ENCODE measurements around the gene ILRUN.
A peak's percentile ranks its signal among the peaks of the same experiment; 100 is the strongest.
"Not testable (repeated sequence)": the region's sequence is repeated elsewhere in the genome, so short reads cannot be mapped to it uniquely, and the experiment has no call there.

Gene ILRUN

DNA sequence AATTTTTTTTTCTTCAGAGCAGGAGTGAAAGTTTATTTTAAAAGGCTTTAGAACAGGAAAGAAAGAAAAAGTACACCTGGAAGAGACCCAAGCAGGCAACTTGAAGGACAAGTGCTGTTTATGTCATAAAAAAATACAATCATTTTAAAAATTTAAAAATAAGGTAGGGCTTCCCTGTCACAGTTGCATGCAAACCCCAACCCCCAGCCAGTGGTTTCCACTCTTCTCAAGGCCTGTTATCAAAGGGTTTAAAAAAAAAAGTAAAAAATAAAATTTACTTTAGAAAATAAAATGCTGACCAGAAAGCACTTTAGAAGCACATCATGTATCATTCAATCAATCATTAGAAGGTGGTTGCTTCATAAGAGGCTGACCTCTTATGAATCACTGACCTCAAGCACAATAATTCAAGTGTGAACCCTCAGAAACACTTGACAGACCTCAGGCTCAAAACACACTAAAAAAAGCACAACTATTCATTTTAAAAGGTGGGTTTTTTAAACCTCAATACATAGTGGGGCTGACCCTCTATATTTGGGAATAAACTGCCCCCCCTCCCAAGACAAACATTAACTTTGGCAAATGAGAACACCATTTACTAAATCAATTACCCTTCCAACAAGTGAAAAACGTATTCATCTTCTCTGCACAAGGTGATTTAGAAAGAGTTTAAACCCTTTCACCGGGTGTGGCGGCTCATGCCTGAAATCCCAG, 15.6 kb downstream of the ILRUN start:
- no peak overlapping the region; the same call in 1 of the 2 replicates for H3K4me3 ChIP-seq (ENCODE audit: low read length)
- no peak for TF ChIP-seq ZNF274 (IDR thresholded peaks at IDR 0.05; ENCODE audit: low read depth, low read length)

DNA sequence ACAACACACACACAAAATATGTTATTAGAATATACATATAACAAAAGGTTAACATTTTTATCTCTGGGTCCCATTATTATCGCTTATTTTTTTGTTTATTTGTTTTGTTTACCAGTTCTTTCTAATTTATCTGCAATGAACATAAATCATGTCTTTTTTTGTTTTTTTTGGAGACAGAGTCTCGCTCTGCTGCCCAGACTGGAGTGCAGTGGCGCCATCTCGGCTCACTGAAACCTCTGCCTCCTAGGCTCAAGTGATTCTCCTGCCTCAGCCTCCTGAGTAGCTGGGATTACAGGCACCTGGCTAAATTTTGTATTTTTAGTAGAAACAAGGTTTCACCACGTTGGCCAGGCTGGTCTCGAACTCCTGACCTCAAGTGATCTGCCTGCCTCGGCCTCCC, 16.3 kb downstream of the ILRUN start:
- H3K4me3 ChIP-seq (ENCODE audit: low read length), result not testable (repeated sequence)

DNA sequence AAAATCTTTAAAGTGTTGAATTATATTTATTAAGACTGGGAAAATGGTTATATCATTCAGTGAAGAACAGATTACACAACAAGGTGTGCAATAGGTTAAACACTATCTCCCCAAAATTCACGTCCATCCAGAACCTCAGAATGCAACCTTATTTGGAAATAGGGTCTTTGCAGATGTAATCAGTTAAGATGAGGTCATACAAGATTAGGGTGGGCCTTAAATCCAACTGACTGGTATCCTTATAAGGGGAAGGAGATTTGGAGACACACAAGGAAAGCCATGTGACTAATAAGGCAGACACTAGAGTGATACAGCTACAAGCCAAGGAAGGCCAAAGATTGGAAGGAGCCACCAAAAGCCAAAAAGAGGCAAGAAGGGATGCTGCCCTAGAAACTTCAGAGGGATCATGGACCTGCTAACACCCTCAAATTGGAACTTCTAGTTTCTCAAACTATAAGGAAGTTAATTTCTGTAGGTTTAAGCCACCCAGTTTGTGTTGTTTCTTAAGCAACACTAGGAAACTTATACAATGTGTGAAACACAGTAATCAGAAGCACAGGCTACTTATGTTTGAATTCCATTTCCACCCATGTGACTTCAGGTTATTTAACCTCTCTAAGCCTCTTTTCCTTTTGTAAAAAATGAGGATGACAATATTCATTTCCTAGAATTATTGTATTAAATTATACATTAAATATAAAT, 16.9 kb downstream of the ILRUN start:
- no peak for TF ChIP-seq ZNF274 (IDR thresholded peaks at IDR 0.05; ENCODE audit: low read depth, low read length)
- H3K4me3 ChIP-seq (ENCODE audit: low read length), result no peak overlapping the region

- H3K4me3 ChIP-seq (ENCODE audit: low read length), result no peak overlapping the region
- TF ChIP-seq ZNF274 (IDR thresholded peaks at IDR 0.05; ENCODE audit: low read depth, low read length), result no peak
Measured at GRCh38 chr6:34676140-34676539, 20.4 kb downstream of the ILRUN start.

GRCh38 chr6:34674930-34675329, 21.6 kb downstream of the ILRUN start:
- H3K4me3 ChIP-seq (ENCODE audit: low read length), result not testable (repeated sequence)

DNA sequence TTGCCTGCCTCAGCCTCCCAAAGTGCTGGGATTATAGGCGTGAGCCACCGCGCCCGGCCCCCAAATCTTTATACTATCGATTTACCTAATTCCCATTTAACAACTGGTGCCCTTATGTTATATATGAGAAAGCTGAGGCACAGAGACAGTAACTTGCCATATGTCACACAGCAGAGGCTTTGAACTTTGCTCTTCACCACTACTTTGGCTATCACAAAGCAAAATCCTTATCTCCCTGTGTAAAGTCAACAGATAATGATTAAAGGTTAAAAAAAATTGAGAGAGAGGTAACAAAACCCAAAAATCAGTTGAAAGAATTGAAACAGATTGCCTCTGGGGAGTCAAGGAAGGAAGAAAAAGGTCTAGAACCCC, 22.3 kb downstream of the ILRUN start:
- no peak overlapping the region; the same call in 1 of the 2 replicates for H3K4me3 ChIP-seq (ENCODE audit: low read length)

GRCh38 chr6:34673064-34673463, 23.5 kb downstream of the ILRUN start:
- 0 out of 2 replicates have a peak overlapping the region, but pooled peaks have one; percentile 32 for H3K4me3 ChIP-seq (ENCODE audit: low read length)
- no peak for TF ChIP-seq ZNF274 (IDR thresholded peaks at IDR 0.05; ENCODE audit: low read depth, low read length)

More for the DNA sequence above, 22.3 kb downstream of the ILRUN start:
- no peak for TF ChIP-seq ZNF274 (IDR thresholded peaks at IDR 0.05; ENCODE audit: low read depth, low read length)

- 0 out of 2 replicates have a peak overlapping the region, but pooled peaks have one; percentile 21 for H3K4me3 ChIP-seq (ENCODE audit: low read length)
- TF ChIP-seq ZNF274 (IDR thresholded peaks at IDR 0.05; ENCODE audit: low read depth, low read length), result no peak
Measured at GRCh38 chr6:34672657-34673043, 23.9 kb downstream of the ILRUN start.

GRCh38 chr6:34671801-34672656, 24.5 kb downstream of the ILRUN start:
- peak overlapping the region; percentile 21; the same call in 1 of the 2 replicates for H3K4me3 ChIP-seq (ENCODE audit: low read length)

GRCh38 chr6:34671367-34671766, 25.2 kb downstream of the ILRUN start:
- H3K4me3 ChIP-seq (ENCODE audit: low read length), result no peak overlapping the region; the same call in 1 of the 2 replicates
- TF ChIP-seq ZNF274 (IDR thresholded peaks at IDR 0.05; ENCODE audit: low read depth, low read length), result no peak

More at GRCh38 chr6:34671801-34672656, 24.5 kb downstream of the ILRUN start:
- TF ChIP-seq ZNF274 (IDR thresholded peaks at IDR 0.05; ENCODE audit: low read depth, low read length), result no peak

- H3K4me3 ChIP-seq (ENCODE audit: low read length), result not testable (repeated sequence)
Measured at GRCh38 chr6:34668799-34669198, 27.8 kb downstream of the ILRUN start.

GRCh38 chr6:34667481-34668238, 28.9 kb downstream of the ILRUN start:
- no peak for TF ChIP-seq ZNF274 (IDR thresholded peaks at IDR 0.05; ENCODE audit: low read depth, low read length)
- H3K4me3 ChIP-seq (ENCODE audit: low read length), result no peak overlapping the region

GRCh38 chr6:34665019-34665418, 31.5 kb downstream of the ILRUN start:
- H3K4me3 ChIP-seq (ENCODE audit: low read length), result no peak overlapping the region
- TF ChIP-seq ZNF274 (IDR thresholded peaks at IDR 0.05; ENCODE audit: low read depth, low read length), result no peak

All from GM08714 (cell line).